Type B pancreatic cell (in vitro differentiated cells): Measurements from ENCODE around the gene PIEZO2. TPM values are rescaled to one million over a fixed set of nuclear protein-coding genes. Genes with fewer than 3 reads are reported as not detected.

Experiments
- DNase-seq: peaks from one replicate; pipeline ENCODE4 v3.0.0; 2021; ENCODE audit warnings: mixed read lengths; ENCODE audit not compliant: unreplicated experiment; ENCODE audit errors: extremely low spot score
- H3K27ac Mint-ChIP-seq: 2 replicates; pipeline ENCODE4 v1.8.0; 2021; ENCODE audit warnings: mild to moderate bottlenecking, mixed read lengths
- H3K27me3 Mint-ChIP-seq: 2 replicates; pipeline ENCODE4 v1.8.0; 2021; ENCODE audit warnings: mixed read lengths
- H3K36me3 Mint-ChIP-seq: 2 replicates; pipeline ENCODE4 v1.8.0; 2021; ENCODE audit warnings: mixed read lengths
- H3K4me1 Mint-ChIP-seq: one replicate; pipeline ENCODE4 v1.8.0; 2021; ENCODE audit warnings: mixed read lengths; ENCODE audit not compliant: unreplicated experiment
- H3K4me3 Mint-ChIP-seq: 2 replicates; pipeline ENCODE4 v1.8.0; 2021; ENCODE audit warnings: mild to moderate bottlenecking, mixed read lengths
- H3K9me3 Mint-ChIP-seq: 2 replicates; pipeline ENCODE4 v1.8.0; 2021; ENCODE audit warnings: mixed read lengths
- CTCF ChIP-seq: fragments of 200-600 bp; sonication (generic); conservative IDR thresholded peaks from 2 replicates; pipeline ENCODE4 v1.5.0; 2021; ENCODE audit warnings: antibody characterized with exemption, mild to moderate bottlenecking
- total RNA-seq: library from RNA; stranded (reverse); gene quantifications from 2 replicates; pipeline ENCODE4 v1.2.1, GENCODE V29; 2021; ENCODE audit warnings: low replicate concordance

PIEZO2 gene
- total RNA-seq, 1 donor from 2014 or later = 38.8 TPM

- peaks cover 8% of the 10 kb centered on the region for H3K36me3 Mint-ChIP-seq
- TF ChIP-seq CTCF = no peak
- no peak overlapping the region for H3K4me3 Mint-ChIP-seq
- no peaks in the 10 kb centered on the region for H3K27me3 Mint-ChIP-seq
- H3K27ac Mint-ChIP-seq = no peak overlapping the region
- H3K9me3 Mint-ChIP-seq = no peaks in the 10 kb centered on the region
- no peak for DNase-seq
- H3K4me1 Mint-ChIP-seq = peaks cover 9% of the 10 kb centered on the region
These were observed 248.0 kb downstream of the PIEZO2 start for GRCh38 chr18:10901329-10901728.

- Mint-ChIP-seq H3K4me3 (no peak overlapping the region), H3K9me3 (no peaks in the 10 kb centered on the region), H3K36me3 (peaks cover 8% of the 10 kb centered on the region), H3K27ac (no peak overlapping the region), H3K4me1 (peaks cover 4% of the 10 kb centered on the region), H3K27me3 (no peaks in the 10 kb centered on the region)
- no peak for TF ChIP-seq CTCF
- DNase-seq = no peak
These were observed 248.9 kb downstream of the PIEZO2 start for GRCh38 chr18:10900435-10900834.

GRCh38 chr18:10899481-10899880, 249.9 kb downstream of the PIEZO2 start:
- H3K4me1 Mint-ChIP-seq = peaks cover 4% of the 10 kb centered on the region
- H3K4me3 Mint-ChIP-seq = no peak overlapping the region
- H3K27me3 Mint-ChIP-seq = no peaks in the 10 kb centered on the region
- TF ChIP-seq CTCF = no peak
- DNase-seq = no peak
- no peaks in the 10 kb centered on the region for H3K9me3 Mint-ChIP-seq
- H3K36me3 Mint-ChIP-seq = peaks cover 7% of the 10 kb centered on the region
- no peak overlapping the region for H3K27ac Mint-ChIP-seq

GRCh38 chr18:10898417-10898974, 250.9 kb downstream of the PIEZO2 start:
- Mint-ChIP-seq H3K9me3 (no peaks in the 10 kb centered on the region), H3K36me3 (peaks cover 4% of the 10 kb centered on the region), H3K4me1 (peaks cover 7% of the 10 kb centered on the region), H3K27ac (no peak overlapping the region), H3K4me3 (no peak overlapping the region), H3K27me3 (no peaks in the 10 kb centered on the region)
- no peak for DNase-seq
- TF ChIP-seq CTCF = no peak

GRCh38 chr18:10896851-10897250, 252.5 kb downstream of the PIEZO2 start:
- Mint-ChIP-seq H3K27me3 (no peaks in the 10 kb centered on the region), H3K4me1 (peaks cover 18% of the 10 kb centered on the region), H3K4me3 (no peak overlapping the region), H3K36me3 (peaks cover 4% of the 10 kb centered on the region), H3K27ac (no peak overlapping the region), H3K9me3 (no peaks in the 10 kb centered on the region)
- no peak for TF ChIP-seq CTCF
- no peak for DNase-seq

- Mint-ChIP-seq H3K36me3 (peaks cover 4% of the 10 kb centered on the region), H3K27ac (no peak overlapping the region), H3K4me3 (no peak overlapping the region), H3K27me3 (no peaks in the 10 kb centered on the region), H3K4me1 (peaks cover 18% of the 10 kb centered on the region), H3K9me3 (no peaks in the 10 kb centered on the region)
- TF ChIP-seq CTCF = no peak
- no peak for DNase-seq
These were observed 253.4 kb downstream of the PIEZO2 start for GRCh38 chr18:10895976-10896375.
